ENCODE results near the gene SPACA7.

DNA sequence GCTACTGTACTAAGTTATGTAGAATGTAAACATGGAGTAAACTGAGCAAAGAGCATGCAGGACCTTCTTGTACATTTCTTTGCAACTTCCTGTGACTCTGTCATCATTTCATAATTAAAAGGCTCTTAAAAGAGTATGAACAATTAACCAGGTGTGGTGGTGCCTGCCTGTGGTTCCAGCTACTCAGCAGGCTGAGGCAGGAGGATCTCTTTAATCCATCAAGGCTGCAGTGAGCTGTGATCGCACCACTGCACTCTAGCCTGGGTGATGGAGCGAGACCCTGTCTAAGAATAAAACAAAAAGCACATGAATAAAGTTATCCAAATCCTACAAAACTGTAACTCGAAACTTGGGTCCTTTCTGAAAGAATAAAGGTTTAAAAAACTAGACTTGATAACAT is 5.8 kb upstream of the SPACA7 start:
- TF ChIP-seq TCF12 (IDR thresholded peaks at IDR 0.05; ENCODE audit: low read depth) (no peak), EP300 (IDR thresholded peaks at IDR 0.05; ENCODE audit: borderline replicate concordance) (no peak), RAD21 (IDR thresholded peaks at IDR 0.05; ENCODE audit: low read depth) (no peak), FOXM1 (IDR thresholded peaks at IDR 0.05; ENCODE audit: borderline replicate concordance, low read depth) (no peak)
- TF ChIP-seq, protein P1, sequence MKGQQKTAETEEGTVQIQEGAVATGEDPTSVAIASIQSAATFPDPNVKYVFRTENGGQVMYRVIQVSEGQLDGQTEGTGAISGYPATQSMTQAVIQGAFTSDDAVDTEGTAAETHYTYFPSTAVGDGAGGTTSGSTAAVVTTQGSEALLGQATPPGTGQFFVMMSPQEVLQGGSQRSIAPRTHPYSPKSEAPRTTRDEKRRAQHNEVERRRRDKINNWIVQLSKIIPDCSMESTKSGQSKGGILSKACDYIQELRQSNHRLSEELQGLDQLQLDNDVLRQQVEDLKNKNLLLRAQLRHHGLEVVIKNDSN (IDR thresholded peaks at IDR 0.05) = no peak
